A673 (cell line): Measurements from ENCODE around the gene ABHD16A.

Source experiments
- EZH2 ChIP-seq: fragments of 200-600 bp; sonication (generic); IDR thresholded peaks from 2 replicates; pipeline ENCODE4 v1.6.1; 2017; ENCODE audit warnings: borderline replicate concordance, low read depth, mild to moderate bottlenecking, mixed read lengths, antibody characterized with exemption, low read length; ENCODE audit not compliant: poor library complexity, severe bottlenecking
- TF ChIP-seq, protein P1 (sequence below): fragments of 300-800, 200-600 bp; sonication (generic); conservative IDR thresholded peaks from 2 replicates; pipeline ENCODE4 v1.5.1; 2017; ENCODE audit warnings: low read depth, mild to moderate bottlenecking, antibody characterized with exemption, low read length, moderate library complexity, mixed read lengths

DNA sequence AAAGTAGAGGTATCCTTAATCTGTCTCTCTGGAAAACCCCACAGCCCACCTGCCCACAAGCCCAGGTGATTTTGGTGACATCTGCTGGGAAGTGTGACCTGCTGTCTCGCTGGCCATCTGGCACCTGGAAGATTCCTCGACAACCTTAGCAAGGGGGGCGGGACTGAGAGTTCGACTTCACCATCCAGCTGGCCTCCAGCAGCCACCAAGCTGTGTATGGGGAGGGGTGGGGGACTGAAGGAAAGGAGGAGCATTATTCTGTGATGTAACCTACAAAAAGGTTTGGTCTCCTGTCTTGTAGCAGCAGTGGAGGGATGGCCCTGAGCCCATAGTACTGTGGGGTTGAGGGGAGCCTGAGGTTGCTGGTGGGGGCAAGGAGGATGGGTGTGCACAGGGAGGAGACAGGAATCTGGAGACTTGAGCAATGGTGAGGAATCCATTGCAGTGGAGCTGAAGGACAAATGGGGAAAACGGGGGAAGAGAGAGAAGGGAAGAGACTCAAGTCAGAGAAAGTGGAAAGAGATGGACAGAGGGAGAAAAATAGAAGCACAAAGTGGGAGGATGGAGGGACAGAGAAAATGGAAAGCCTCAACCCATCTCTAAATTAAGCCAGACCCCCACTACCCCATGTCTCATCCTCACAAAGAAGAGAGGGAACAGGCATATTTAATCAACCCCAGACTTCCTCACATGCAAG is 7.5 kb upstream of the ABHD16A start:
- TF ChIP-seq, protein P1, sequence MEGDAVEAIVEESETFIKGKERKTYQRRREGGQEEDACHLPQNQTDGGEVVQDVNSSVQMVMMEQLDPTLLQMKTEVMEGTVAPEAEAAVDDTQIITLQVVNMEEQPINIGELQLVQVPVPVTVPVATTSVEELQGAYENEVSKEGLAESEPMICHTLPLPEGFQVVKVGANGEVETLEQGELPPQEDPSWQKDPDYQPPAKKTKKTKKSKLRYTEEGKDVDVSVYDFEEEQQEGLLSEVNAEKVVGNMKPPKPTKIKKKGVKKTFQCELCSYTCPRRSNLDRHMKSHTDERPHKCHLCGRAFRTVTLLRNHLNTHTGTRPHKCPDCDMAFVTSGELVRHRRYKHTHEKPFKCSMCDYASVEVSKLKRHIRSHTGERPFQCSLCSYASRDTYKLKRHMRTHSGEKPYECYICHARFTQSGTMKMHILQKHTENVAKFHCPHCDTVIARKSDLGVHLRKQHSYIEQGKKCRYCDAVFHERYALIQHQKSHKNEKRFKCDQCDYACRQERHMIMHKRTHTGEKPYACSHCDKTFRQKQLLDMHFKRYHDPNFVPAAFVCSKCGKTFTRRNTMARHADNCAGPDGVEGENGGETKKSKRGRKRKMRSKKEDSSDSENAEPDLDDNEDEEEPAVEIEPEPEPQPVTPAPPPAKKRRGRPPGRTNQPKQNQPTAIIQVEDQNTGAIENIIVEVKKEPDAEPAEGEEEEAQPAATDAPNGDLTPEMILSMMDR: no peak
- no peak for TF ChIP-seq EZH2
